ENCODE measurements around the gene CYSLTR2.

The CYSLTR2 gene

GRCh38 chr13:48626077-48626449 is 27.7 kb upstream of the CYSLTR2 start:
- no peak overlapping the region for H3K9ac ChIP-seq (ENCODE audit: insufficient read length, low read depth)

GRCh38 chr13:48626726-48627451 is 26.8 kb upstream of the CYSLTR2 start:
- no peaks in the 10 kb centered on the region for H3K9me3 ChIP-seq (ENCODE audit: insufficient read depth, low read length)
- H3K36me3 ChIP-seq (ENCODE audit: insufficient read depth, insufficient read length, low read length) = no peaks in the 10 kb centered on the region
- TF ChIP-seq SUZ12 (IDR thresholded peaks at IDR 0.05; ENCODE audit: extremely low read depth, insufficient read depth, insufficient read length) = no peak
- TF ChIP-seq ZNF274 (IDR thresholded peaks at IDR 0.05; ENCODE audit: low read depth, low read length) = no peak
- no peak for TF ChIP-seq YY1 (IDR thresholded peaks at IDR 0.05; ENCODE audit: insufficient read depth, insufficient read length)
- no peaks in the 10 kb centered on the region for H3K27me3 ChIP-seq (ENCODE audit: insufficient read depth, insufficient read length)
- no peak for DNase-seq (ENCODE audit: low read depth, low spot score)
- no peak overlapping the region for H3K9ac ChIP-seq (ENCODE audit: insufficient read length, low read depth)
- no peak overlapping the region for H3K4me3 ChIP-seq (ENCODE audit: insufficient read length, low read depth)
- no peaks in the 10 kb centered on the region for H3K4me1 ChIP-seq (ENCODE audit: insufficient read depth, insufficient read length)

More at GRCh38 chr13:48626077-48626449, 27.7 kb upstream of the CYSLTR2 start:
- DNase-seq (ENCODE audit: low read depth, low spot score) = no peak
- no peaks in the 10 kb centered on the region for H3K27me3 ChIP-seq (ENCODE audit: insufficient read depth, insufficient read length)
- H3K4me3 ChIP-seq (ENCODE audit: insufficient read length, low read depth) = no peak overlapping the region
- H3K4me1 ChIP-seq (ENCODE audit: insufficient read depth, insufficient read length) = no peaks in the 10 kb centered on the region
- no peaks in the 10 kb centered on the region for H3K9me3 ChIP-seq (ENCODE audit: insufficient read depth, low read length)
- no peaks in the 10 kb centered on the region for H3K36me3 ChIP-seq (ENCODE audit: insufficient read depth, insufficient read length, low read length)
- TF ChIP-seq ZNF274 (IDR thresholded peaks at IDR 0.05; ENCODE audit: low read depth, low read length) (no peak), YY1 (IDR thresholded peaks at IDR 0.05; ENCODE audit: insufficient read depth, insufficient read length) (no peak), SUZ12 (IDR thresholded peaks at IDR 0.05; ENCODE audit: extremely low read depth, insufficient read depth, insufficient read length) (no peak)

- TF ChIP-seq SUZ12 (IDR thresholded peaks at IDR 0.05; ENCODE audit: extremely low read depth, insufficient read depth, insufficient read length) (no peak), YY1 (IDR thresholded peaks at IDR 0.05; ENCODE audit: insufficient read depth, insufficient read length) (no peak), ZNF274 (IDR thresholded peaks at IDR 0.05; ENCODE audit: low read depth, low read length) (no peak)
- Histone ChIP-seq H3K27me3 (ENCODE audit: insufficient read depth, insufficient read length) (no peaks in the 10 kb centered on the region), H3K36me3 (ENCODE audit: insufficient read depth, insufficient read length, low read length) (no peaks in the 10 kb centered on the region), H3K9ac (ENCODE audit: insufficient read length, low read depth) (no peak overlapping the region), H3K4me3 (ENCODE audit: insufficient read length, low read depth) (no peak overlapping the region), H3K9me3 (ENCODE audit: insufficient read depth, low read length) (no peaks in the 10 kb centered on the region), H3K4me1 (ENCODE audit: insufficient read depth, insufficient read length) (no peaks in the 10 kb centered on the region)
- no peak for DNase-seq (ENCODE audit: low read depth, low spot score)
These were observed 24.5 kb upstream of the CYSLTR2 start for GRCh38 chr13:48629277-48629676.

- H3K4me3 ChIP-seq (ENCODE audit: insufficient read length, low read depth) = no peak overlapping the region
- no peaks in the 10 kb centered on the region for H3K27me3 ChIP-seq (ENCODE audit: insufficient read depth, insufficient read length)
- no peaks in the 10 kb centered on the region for H3K4me1 ChIP-seq (ENCODE audit: insufficient read depth, insufficient read length)
- no peak overlapping the region for H3K9ac ChIP-seq (ENCODE audit: insufficient read length, low read depth)
- H3K9me3 ChIP-seq (ENCODE audit: insufficient read depth, low read length) = no peaks in the 10 kb centered on the region
- no peaks in the 10 kb centered on the region for H3K36me3 ChIP-seq (ENCODE audit: insufficient read depth, insufficient read length, low read length)
- no peak for DNase-seq (ENCODE audit: low read depth, low spot score)
- TF ChIP-seq YY1 (IDR thresholded peaks at IDR 0.05; ENCODE audit: insufficient read depth, insufficient read length) = no peak
- TF ChIP-seq ZNF274 (IDR thresholded peaks at IDR 0.05; ENCODE audit: low read depth, low read length) = no peak
- no peak for TF ChIP-seq SUZ12 (IDR thresholded peaks at IDR 0.05; ENCODE audit: extremely low read depth, insufficient read depth, insufficient read length)
These were observed 23.4 kb upstream of the CYSLTR2 start for GRCh38 chr13:48630291-48630690.

GRCh38 chr13:48630773-48631172 is 23.0 kb upstream of the CYSLTR2 start:
- no peak for DNase-seq (ENCODE audit: low read depth, low spot score)
- Histone ChIP-seq H3K4me3 (ENCODE audit: insufficient read length, low read depth) (no peak overlapping the region), H3K36me3 (ENCODE audit: insufficient read depth, insufficient read length, low read length) (no peaks in the 10 kb centered on the region), H3K9ac (ENCODE audit: insufficient read length, low read depth) (no peak overlapping the region), H3K9me3 (ENCODE audit: insufficient read depth, low read length) (no peaks in the 10 kb centered on the region), H3K4me1 (ENCODE audit: insufficient read depth, insufficient read length) (no peaks in the 10 kb centered on the region), H3K27me3 (ENCODE audit: insufficient read depth, insufficient read length) (no peaks in the 10 kb centered on the region)
- TF ChIP-seq ZNF274 (IDR thresholded peaks at IDR 0.05; ENCODE audit: low read depth, low read length) (no peak), YY1 (IDR thresholded peaks at IDR 0.05; ENCODE audit: insufficient read depth, insufficient read length) (no peak), SUZ12 (IDR thresholded peaks at IDR 0.05; ENCODE audit: extremely low read depth, insufficient read depth, insufficient read length) (no peak)

GRCh38 chr13:48631441-48631840 is 22.3 kb upstream of the CYSLTR2 start:
- TF ChIP-seq ZNF274 (IDR thresholded peaks at IDR 0.05; ENCODE audit: low read depth, low read length) = no peak
- no peak for TF ChIP-seq YY1 (IDR thresholded peaks at IDR 0.05; ENCODE audit: insufficient read depth, insufficient read length)
- TF ChIP-seq SUZ12 (IDR thresholded peaks at IDR 0.05; ENCODE audit: extremely low read depth, insufficient read depth, insufficient read length) = no peak
- Histone ChIP-seq H3K9ac (ENCODE audit: insufficient read length, low read depth) (no peak overlapping the region), H3K27me3 (ENCODE audit: insufficient read depth, insufficient read length) (no peaks in the 10 kb centered on the region), H3K9me3 (ENCODE audit: insufficient read depth, low read length) (no peaks in the 10 kb centered on the region), H3K4me3 (ENCODE audit: insufficient read length, low read depth) (no peak overlapping the region), H3K4me1 (ENCODE audit: insufficient read depth, insufficient read length) (no peaks in the 10 kb centered on the region), H3K36me3 (ENCODE audit: insufficient read depth, insufficient read length, low read length) (no peaks in the 10 kb centered on the region)
- no peak for DNase-seq (ENCODE audit: low read depth, low spot score)

GRCh38 chr13:48633700-48634099 is 20.0 kb upstream of the CYSLTR2 start:
- H3K27me3 ChIP-seq (ENCODE audit: insufficient read depth, insufficient read length) = no peaks in the 10 kb centered on the region

More at GRCh38 chr13:48633700-48634099, 20.0 kb upstream of the CYSLTR2 start:
- Histone ChIP-seq H3K4me1 (ENCODE audit: insufficient read depth, insufficient read length) (no peaks in the 10 kb centered on the region), H3K4me3 (ENCODE audit: insufficient read length, low read depth) (no peak overlapping the region), H3K9me3 (ENCODE audit: insufficient read depth, low read length) (no peaks in the 10 kb centered on the region; the same call in 1 of the 2 replicates), H3K36me3 (ENCODE audit: insufficient read depth, insufficient read length, low read length) (no peaks in the 10 kb centered on the region), H3K9ac (ENCODE audit: insufficient read length, low read depth) (no peak overlapping the region)
- DNase-seq (ENCODE audit: low read depth, low spot score) = no peak
- no peak for TF ChIP-seq SUZ12 (IDR thresholded peaks at IDR 0.05; ENCODE audit: extremely low read depth, insufficient read depth, insufficient read length)
- TF ChIP-seq YY1 (IDR thresholded peaks at IDR 0.05; ENCODE audit: insufficient read depth, insufficient read length) = no peak
- no peak for TF ChIP-seq ZNF274 (IDR thresholded peaks at IDR 0.05; ENCODE audit: low read depth, low read length)

All from NT2/D1 (cell line).